Esophagus mucosa (tissue), 1 donor: Measurements from ENCODE around the gene NLRP4. TPM values are rescaled to one million over a fixed set of nuclear protein-coding genes. Genes with fewer than 3 reads are reported as not detected.
"Not testable (repeated sequence)": the region's sequence is repeated elsewhere in the genome, so short reads cannot be mapped to it uniquely, and the experiment has no call there.

Source experiments
- ATAC-seq: fragments of 200-7000 bp; cut with Tn5 transposase; one replicate; pipeline ENCODE4 v1.9.1; 2020
- total RNA-seq: library from RNA; stranded (reverse); gene quantifications from one replicate; pipeline ENCODE4 v1.2.4, GENCODE V29; 2023
- donor health status: DM: yes; HTN: yes; CAD: no.

NLRP4 gene
- total RNA-seq, 1 donor from 2014 or later = not detected

GRCh38 chr19:55901369-55902079 lies 65.2 kb downstream of the NLRP4 start:
- no peak for ATAC-seq

GRCh38 chr19:55902080-55902751 lies 65.9 kb downstream of the NLRP4 start:
- ATAC-seq = no peak

GRCh38 chr19:55907286-55907685 lies 70.9 kb downstream of the NLRP4 start:
- ATAC-seq = no peak

GRCh38 chr19:55907746-55908145 lies 71.4 kb downstream of the NLRP4 start:
- ATAC-seq = no peak

GRCh38 chr19:55909801-55910200 lies 73.5 kb downstream of the NLRP4 start:
- ATAC-seq = no peak

GRCh38 chr19:55912916-55913315 lies 76.6 kb downstream of the NLRP4 start:
- ATAC-seq = no peak

GRCh38 chr19:55913643-55914268 lies 77.4 kb downstream of the NLRP4 start:
- no peak for ATAC-seq

GRCh38 chr19:55923556-55923955 lies 87.2 kb downstream of the NLRP4 start:
- ATAC-seq = no peak

- no peak for ATAC-seq
These were observed 91.7 kb downstream of the NLRP4 start for GRCh38 chr19:55927991-55928390.

GRCh38 chr19:55929258-55929657 lies 92.9 kb downstream of the NLRP4 start:
- ATAC-seq = not testable (repeated sequence)

GRCh38 chr19:55930996-55931515 lies 94.7 kb downstream of the NLRP4 start:
- no peak for ATAC-seq

Other genes starting within 250 kb of the NLRP4 start
- 7.1 TPM for gene FIZ1, start 237.0 kb upstream of the NLRP4 start, total RNA-seq
- 20.1 TPM for gene ZNF524, start 236.3 kb upstream of the NLRP4 start, total RNA-seq
- 5.3 TPM for gene ZNF865, start 230.9 kb upstream of the NLRP4 start, total RNA-seq
- gene ZNF784, start 212.0 kb upstream of the NLRP4 start, total RNA-seq = 3.8 TPM
- 13.5 TPM for gene ZNF580, start 195.5 kb upstream of the NLRP4 start, total RNA-seq
- 21.7 TPM for gene ZNF581, start 192.9 kb upstream of the NLRP4 start, total RNA-seq
- 4.7 TPM for gene CCDC106, start 188.3 kb upstream of the NLRP4 start, total RNA-seq
- 108 TPM for gene U2AF2, start 181.5 kb upstream of the NLRP4 start, total RNA-seq
- gene EPN1, start 161.3 kb upstream of the NLRP4 start, total RNA-seq = 91.9 TPM
- not detected for gene NLRP9, start 98.1 kb upstream of the NLRP4 start, total RNA-seq
- not detected for gene RFPL4A, start 77.4 kb upstream of the NLRP4 start, total RNA-seq
- gene RFPL4AL1, start 67.4 kb upstream of the NLRP4 start, total RNA-seq = not detected
- not detected for gene NLRP11, start 4.5 kb upstream of the NLRP4 start, total RNA-seq
- gene NLRP13, start 95.8 kb downstream of the NLRP4 start, total RNA-seq = not detected
- gene NLRP8, start 111.3 kb downstream of the NLRP4 start, total RNA-seq = not detected
- gene NLRP5, start 150.2 kb downstream of the NLRP4 start, total RNA-seq = not detected